ENCODE data around the gene HOXA4.

Gene HOXA4

DNA sequence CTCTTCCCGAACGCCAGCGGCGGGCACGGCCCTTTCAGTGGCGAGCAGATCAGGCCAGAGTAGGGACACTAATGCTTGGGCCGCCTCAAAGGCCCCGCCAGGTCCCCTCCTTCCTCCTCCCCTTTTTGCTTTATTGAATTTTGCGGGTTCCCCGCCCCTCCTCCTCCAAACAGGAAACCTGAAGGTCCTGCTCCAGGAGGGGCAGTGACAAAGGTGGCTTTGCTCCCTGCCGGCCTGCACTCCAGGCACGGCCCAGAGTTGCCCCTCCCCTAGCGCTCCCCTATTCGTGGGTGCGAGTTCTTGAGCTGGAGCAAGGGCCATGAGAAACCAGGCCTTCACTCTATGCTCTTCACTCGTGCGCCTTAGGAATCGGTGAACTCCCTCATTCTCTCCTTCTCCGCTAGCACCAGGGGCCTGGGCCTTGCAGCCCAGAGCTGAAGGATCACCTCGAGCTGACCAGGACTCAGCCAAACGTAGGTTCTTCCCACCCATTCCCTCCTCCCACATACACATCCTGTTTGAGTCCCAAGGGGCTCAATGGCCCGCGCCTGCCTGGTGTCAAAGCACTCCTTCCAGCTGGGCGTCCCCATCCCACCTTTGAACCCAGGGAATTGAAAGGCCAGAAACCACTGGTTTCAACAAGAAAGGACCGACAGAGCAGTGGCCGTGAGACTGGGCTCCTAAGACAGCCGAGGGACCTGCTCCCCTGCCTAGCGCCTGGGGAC lies 17.6 kb upstream of the HOXA4 start:
- Histone ChIP-seq H3K36me3 (ENCODE audit: insufficient read depth, low read length) (no peaks in the 10 kb centered on the region), H3K9ac (ENCODE audit: low read depth, low read length) (no peak overlapping the region), H3K4me3 (ENCODE audit: low read length) (no peak overlapping the region), H3K9me3 (ENCODE audit: insufficient read depth, low read depth, low read length) (no peaks in the 10 kb centered on the region), H3K4me1 (ENCODE audit: insufficient read depth, low read length) (peaks cover 3% of the 10 kb centered on the region; the same call in 1 of the 2 replicates), H3K27ac (ENCODE audit: low read depth, low read length) (no peak overlapping the region), H3K27me3 (ENCODE audit: insufficient read depth, low read length) (peaks cover 100% of the 10 kb centered on the region)
- 20% methylated on average over 28 of the region's 28 CpGs for WGBS

DNA sequence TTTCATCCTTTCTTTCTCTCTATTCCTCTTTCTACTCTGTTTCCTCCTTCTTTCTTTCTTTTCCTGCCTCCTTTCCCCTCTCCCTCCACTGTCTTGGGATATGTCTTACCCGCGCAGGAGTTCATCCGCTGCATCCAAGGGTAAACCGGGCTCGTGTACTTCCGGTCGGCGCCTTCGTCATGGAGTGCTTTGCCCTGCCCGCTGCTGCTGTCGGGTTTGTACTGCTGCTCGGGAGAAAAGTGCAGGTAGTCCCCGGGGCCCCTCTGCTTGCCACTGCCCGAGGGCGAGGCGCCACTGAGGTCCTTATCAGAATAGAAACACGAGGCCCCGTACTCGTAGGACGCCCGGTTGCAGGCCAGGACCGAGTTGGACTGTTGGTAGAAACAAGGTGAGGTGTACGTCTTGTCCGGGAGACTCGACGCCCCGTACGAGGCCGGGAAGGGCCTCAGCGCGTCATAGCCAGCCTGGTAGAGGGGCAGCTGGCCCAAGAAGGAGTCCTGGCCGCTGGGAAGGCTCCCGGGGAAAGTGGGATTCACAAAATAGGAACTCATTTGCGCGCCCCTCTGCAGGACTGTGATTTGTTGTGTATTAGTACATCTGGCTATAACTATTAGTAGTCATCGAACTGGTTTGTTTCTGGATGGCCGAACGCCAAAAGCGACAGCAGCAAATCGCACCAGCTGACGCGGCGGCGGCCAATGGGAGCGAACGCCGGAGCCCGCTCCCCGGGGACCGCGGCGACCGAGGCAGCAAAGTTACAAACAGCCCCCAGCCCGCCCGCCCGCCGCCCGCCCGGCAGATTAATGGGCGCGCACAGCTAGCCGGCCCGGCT lies 16.9 kb upstream of the HOXA4 start, which contains the start of gene HOXA6:
HOXA6 (minus strand) TSS at position 576 of the 832 bp plus-strand sequence; CDS start at position 551, 25 bp downstream.
- 12% methylated on average over 63 of the region's 63 CpGs for WGBS
- Histone ChIP-seq H3K27me3 (ENCODE audit: insufficient read depth, low read length) (peaks cover 100% of the 10 kb centered on the region), H3K9me3 (ENCODE audit: insufficient read depth, low read depth, low read length) (no peaks in the 10 kb centered on the region), H3K9ac (ENCODE audit: low read depth, low read length) (no peak within 1 kb of the TSS), H3K4me1 (ENCODE audit: insufficient read depth, low read length) (peaks cover 3% of the 10 kb centered on the region; the same call in 1 of the 2 replicates), H3K4me3 (ENCODE audit: low read length) (no peak within 1 kb of the TSS), H3K36me3 (ENCODE audit: insufficient read depth, low read length) (no peaks in the 10 kb centered on the region), H3K27ac (ENCODE audit: low read depth, low read length) (no peak within 1 kb of the TSS)

DNA sequence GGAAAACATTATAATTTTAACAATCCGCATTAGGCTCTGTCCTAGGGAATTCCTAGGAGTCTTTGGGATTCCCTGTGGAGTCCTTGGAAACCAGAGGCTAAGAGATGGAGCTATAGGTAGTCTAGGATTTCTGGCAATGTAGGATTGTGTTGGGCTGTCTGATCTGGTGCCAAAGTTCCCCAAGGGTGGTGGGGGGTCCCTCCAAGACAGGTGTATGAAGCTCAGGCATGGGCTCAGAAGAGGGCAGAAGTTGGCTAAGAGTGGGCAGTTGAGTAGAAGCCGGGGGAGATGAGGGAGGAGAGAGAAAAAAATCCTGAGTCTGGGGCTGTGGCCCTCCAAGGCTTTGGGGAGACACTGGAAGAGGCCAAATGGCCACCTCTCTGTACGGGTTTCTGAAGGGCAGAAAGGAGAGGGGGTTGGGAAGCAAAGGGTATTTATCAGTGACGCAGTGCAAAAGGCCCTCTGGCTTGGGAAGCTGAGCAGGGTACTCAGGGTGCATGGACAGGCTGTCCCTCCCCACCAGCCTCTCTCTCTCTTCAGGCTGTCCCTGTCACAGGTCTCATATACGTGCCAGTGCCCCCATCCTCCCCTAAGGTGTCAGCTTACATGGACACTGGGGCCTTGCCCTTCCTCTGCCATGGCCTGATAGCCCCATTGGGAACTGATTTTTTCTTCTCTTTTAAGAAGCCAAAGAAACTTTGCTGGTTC lies 16.1 kb upstream of the HOXA4 start:
- Histone ChIP-seq H3K27me3 (ENCODE audit: insufficient read depth, low read length) (peaks cover 100% of the 10 kb centered on the region), H3K9ac (ENCODE audit: low read depth, low read length) (no peak overlapping the region), H3K9me3 (ENCODE audit: insufficient read depth, low read depth, low read length) (no peaks in the 10 kb centered on the region), H3K27ac (ENCODE audit: low read depth, low read length) (no peak overlapping the region), H3K36me3 (ENCODE audit: insufficient read depth, low read length) (no peaks in the 10 kb centered on the region), H3K4me1 (ENCODE audit: insufficient read depth, low read length) (peaks cover 3% of the 10 kb centered on the region; the same call in 1 of the 2 replicates), H3K4me3 (ENCODE audit: low read length) (no peak overlapping the region)
- WGBS: 58% methylated on average over 5 of the region's 5 CpGs

DNA sequence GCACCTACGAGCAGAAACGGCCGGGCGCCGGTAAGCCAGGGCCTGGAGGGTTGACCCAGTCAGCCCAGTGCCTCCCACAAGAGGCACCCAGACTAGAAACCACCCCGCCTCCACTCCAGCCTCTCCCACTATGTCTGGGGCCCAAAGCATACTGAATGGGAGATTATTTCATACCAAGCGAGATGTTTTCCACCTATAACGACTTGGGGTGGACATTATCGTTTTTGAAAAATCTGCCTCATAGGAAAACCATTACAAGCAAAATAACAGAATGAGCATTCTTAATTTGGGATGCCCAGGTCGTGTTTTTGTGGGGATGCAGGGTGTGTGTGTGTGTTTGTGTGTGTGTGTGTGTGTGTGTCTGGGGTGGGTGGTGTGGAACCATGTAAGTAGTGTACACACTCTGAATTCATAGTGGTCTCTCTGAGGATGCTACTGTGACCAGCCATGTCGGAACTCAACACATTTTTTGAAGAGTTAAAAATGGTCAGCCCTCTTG lies 15.4 kb upstream of the HOXA4 start:
- Histone ChIP-seq H3K36me3 (ENCODE audit: insufficient read depth, low read length) (no peaks in the 10 kb centered on the region), H3K27me3 (ENCODE audit: insufficient read depth, low read length) (peaks cover 100% of the 10 kb centered on the region), H3K4me1 (ENCODE audit: insufficient read depth, low read length) (peaks cover 3% of the 10 kb centered on the region; the same call in 1 of the 2 replicates), H3K27ac (ENCODE audit: low read depth, low read length) (no peak overlapping the region), H3K4me3 (ENCODE audit: low read length) (no peak overlapping the region), H3K9me3 (ENCODE audit: insufficient read depth, low read depth, low read length) (no peaks in the 10 kb centered on the region), H3K9ac (ENCODE audit: low read depth, low read length) (no peak overlapping the region)
- 74% methylated on average over 11 of the region's 11 CpGs for WGBS

DNA sequence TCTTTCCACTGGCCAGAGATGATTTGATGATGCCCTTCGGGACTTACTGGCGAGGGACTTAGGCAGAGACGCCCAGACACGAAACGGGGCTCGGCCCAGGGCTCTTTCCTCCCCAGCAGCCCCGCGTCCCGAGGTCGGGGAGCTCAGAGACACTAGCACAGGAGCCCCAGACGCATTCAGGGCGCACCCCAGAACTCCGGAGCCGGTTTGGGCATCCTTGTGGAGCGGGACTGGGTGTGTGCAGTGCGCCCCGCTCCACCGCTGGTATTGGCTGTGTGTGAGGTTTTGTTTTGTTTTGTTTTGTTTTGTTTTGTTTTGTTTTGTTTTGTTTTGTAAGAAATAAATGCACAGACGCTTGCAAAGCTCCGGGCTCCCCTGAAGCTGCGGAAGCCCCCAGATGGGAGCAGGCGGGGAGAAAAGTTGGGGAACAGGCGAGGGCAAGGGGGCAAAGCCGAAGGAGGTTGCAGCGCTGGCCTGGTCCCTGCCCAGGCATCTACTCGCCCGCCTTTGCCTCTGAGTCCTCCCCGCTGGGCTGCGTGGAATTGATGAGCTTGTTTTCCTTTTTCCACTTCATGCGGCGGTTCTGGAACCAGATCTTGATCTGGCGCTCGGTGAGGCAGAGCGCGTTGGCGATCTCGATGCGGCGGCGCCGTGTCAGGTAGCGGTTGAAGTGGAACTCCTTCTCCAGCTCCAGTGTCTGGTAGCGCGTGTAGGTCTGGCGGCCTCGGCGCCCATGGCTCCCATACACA lies 14.8 kb upstream of the HOXA4 start:
- H3K9me3 ChIP-seq (ENCODE audit: insufficient read depth, low read depth, low read length): no peaks in the 10 kb centered on the region
- no peak overlapping the region for H3K4me3 ChIP-seq (ENCODE audit: low read length)
- WGBS: 71% methylated on average over 47 of the region's 47 CpGs
- peaks cover 100% of the 10 kb centered on the region for H3K27me3 ChIP-seq (ENCODE audit: insufficient read depth, low read length)
- peaks cover 3% of the 10 kb centered on the region; the same call in 1 of the 2 replicates for H3K4me1 ChIP-seq (ENCODE audit: insufficient read depth, low read length)
- no peaks in the 10 kb centered on the region for H3K36me3 ChIP-seq (ENCODE audit: insufficient read depth, low read length)
- no peak overlapping the region for H3K9ac ChIP-seq (ENCODE audit: low read depth, low read length)
- no peak overlapping the region for H3K27ac ChIP-seq (ENCODE audit: low read depth, low read length)

DNA sequence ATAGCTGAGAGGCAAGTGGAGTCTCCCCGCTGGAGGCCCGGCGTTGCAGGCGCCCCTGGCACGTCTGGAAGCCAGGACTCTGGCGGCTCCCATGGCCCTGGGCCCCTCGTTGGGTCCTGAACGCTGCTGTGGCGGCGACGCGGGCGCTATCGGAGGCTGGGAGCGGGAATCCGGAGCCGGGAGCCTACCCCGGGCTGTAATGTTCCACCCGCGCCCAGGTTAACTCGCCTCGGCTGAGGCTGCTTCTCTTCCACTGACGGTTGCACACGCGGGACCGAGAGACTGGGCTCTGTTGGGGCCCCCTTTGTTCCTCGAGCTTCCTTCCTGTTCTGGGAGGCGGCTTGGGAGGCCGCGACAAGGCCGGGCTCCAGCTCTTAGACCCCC lies 14.2 kb upstream of the HOXA4 start:
- H3K9ac ChIP-seq (ENCODE audit: low read depth, low read length): no peak overlapping the region
- H3K9me3 ChIP-seq (ENCODE audit: insufficient read depth, low read depth, low read length): no peaks in the 10 kb centered on the region
- no peak overlapping the region for H3K27ac ChIP-seq (ENCODE audit: low read depth, low read length)
- 18% methylated on average over 31 of the region's 31 CpGs for WGBS
- H3K36me3 ChIP-seq (ENCODE audit: insufficient read depth, low read length): no peaks in the 10 kb centered on the region
- peaks cover 3% of the 10 kb centered on the region; the same call in 1 of the 2 replicates for H3K4me1 ChIP-seq (ENCODE audit: insufficient read depth, low read length)
- H3K4me3 ChIP-seq (ENCODE audit: low read length): no peak overlapping the region
- H3K27me3 ChIP-seq (ENCODE audit: insufficient read depth, low read length): peaks cover 100% of the 10 kb centered on the region

DNA sequence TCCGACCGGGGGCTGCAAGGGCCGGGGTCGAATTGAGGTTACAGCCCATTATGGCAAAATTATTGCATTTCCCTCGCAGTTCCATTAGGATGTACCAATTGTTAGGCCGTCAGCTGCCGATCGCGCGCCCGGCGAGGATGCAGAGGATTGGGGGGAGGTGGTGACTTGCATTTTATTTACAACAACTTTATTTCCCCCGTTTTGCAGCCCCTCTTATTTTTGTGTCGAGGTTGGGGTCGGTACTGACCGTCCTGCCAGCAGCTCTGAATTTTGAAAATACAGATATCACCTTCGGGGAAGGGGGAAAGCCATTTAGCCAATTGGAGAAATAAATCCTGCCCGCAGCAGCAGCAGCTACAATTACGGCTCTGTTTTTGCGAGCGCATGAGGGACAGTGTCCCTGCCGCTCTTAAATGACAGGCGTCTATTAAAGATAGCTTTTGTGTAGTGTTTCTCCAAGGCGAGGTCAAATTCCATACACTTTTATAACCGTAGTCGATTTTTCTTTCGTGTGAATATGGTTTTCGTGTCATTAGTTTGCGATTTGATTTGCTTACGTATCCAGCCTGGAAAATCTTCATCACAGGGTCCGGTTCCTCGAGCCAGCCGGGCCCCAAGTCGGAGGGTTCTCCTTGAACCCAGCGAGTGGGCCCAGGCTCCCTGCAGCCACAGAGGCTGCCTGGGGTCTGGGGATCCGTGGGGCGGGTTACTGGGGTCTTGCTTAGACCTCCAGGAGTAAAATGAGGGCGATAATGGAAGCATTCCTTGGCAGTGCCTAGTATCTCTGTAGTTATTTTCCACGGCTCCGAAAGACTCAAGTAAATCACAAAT lies 13.6 kb upstream of the HOXA4 start:
- H3K36me3 ChIP-seq (ENCODE audit: insufficient read depth, low read length): no peaks in the 10 kb centered on the region
- H3K9me3 ChIP-seq (ENCODE audit: insufficient read depth, low read depth, low read length): no peaks in the 10 kb centered on the region
- peaks cover 3% of the 10 kb centered on the region; the same call in 1 of the 2 replicates for H3K4me1 ChIP-seq (ENCODE audit: insufficient read depth, low read length)
- no peak overlapping the region for H3K27ac ChIP-seq (ENCODE audit: low read depth, low read length)
- H3K4me3 ChIP-seq (ENCODE audit: low read length): no peak overlapping the region
- peaks cover 100% of the 10 kb centered on the region for H3K27me3 ChIP-seq (ENCODE audit: insufficient read depth, low read length)
- WGBS: 37% methylated on average over 38 of the region's 40 CpGs
- no peak overlapping the region for H3K9ac ChIP-seq (ENCODE audit: low read depth, low read length)

DNA sequence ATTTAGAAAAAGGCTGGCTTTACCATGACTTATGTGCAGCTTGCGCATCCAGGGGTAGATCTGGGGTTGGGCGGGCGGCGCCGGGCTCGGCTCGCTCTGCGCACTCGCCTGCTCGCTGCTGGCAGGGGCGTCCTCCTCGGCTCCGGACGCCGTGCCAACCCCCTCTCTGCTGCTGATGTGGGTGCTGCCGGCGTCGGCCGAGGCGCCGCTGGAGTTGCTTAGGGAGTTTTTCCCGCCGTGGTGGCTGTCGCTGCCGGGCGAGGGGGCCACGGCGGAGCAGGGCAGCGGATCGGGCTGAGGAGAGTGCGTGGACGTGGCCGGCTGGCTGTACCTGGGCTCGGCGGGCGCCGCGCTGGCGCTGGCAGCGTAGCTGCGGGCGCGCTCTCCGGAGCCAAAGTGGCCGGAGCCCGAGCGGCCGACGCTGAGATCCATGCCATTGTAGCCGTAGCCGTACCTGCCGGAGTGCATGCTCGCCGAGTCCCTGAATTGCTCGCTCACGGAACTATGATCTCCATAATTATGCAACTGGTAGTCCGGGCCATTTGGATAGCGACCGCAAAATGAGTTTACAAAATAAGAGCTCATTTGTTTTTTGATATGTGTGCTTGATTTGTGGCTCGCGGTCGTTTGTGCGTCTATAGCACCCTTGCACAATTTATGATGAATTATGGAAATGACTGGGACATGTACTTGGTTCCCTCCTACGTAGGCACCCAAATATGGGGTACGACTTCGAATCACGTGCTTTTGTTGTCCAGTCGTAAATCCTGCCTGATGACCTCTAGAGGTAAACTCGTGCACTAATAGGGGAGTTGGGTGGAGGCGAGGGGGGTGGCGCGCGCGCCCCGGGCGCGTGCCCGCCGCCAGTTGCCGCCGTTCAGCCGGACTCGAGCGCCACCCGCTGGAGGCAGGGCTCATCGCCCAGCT lies 12.7 kb upstream of the HOXA4 start, which contains the start of gene HOXA5:
HOXA5 (minus strand) TSS at position 659 of the 927 bp plus-strand sequence; CDS start at position 585, 74 bp downstream.
- Histone ChIP-seq H3K4me1 (ENCODE audit: insufficient read depth, low read length) (peaks cover 3% of the 10 kb centered on the region; the same call in 1 of the 2 replicates), H3K36me3 (ENCODE audit: insufficient read depth, low read length) (no peaks in the 10 kb centered on the region), H3K27ac (ENCODE audit: low read depth, low read length) (no peak within 1 kb of the TSS), H3K4me3 (ENCODE audit: low read length) (peak within 1 kb of the TSS; percentile 49), H3K9me3 (ENCODE audit: insufficient read depth, low read depth, low read length) (no peaks in the 10 kb centered on the region), H3K9ac (ENCODE audit: low read depth, low read length) (no peak within 1 kb of the TSS), H3K27me3 (ENCODE audit: insufficient read depth, low read length) (peaks cover 100% of the 10 kb centered on the region)
- WGBS: 2% methylated on average over 86 of the region's 86 CpGs

DNA sequence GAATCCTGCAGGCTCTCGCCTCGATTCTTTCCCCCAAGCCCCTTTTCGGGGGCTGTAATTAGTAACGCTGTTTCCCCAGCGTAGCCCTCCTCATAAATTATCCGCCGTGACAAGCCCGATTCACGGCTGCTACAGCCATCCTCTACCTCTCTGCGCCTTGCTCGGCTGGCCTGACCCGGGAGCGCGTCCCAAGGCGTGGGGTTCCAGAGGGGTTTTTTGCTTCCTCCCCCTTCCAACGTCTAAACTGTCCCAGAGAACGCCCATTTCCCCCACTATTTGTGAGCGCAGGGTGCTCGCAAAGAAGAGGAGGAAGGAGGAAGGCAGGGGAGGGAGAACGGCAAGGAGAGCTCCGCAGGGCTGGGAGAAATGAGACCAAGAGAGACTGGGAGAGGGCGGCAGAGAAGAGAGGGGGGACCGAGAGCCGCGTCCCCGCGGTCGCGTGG lies 12.0 kb upstream of the HOXA4 start:
- H3K27ac ChIP-seq (ENCODE audit: low read depth, low read length): no peak overlapping the region
- no peak overlapping the region for H3K9ac ChIP-seq (ENCODE audit: low read depth, low read length)

More for the DNA sequence above, 12.0 kb upstream of the HOXA4 start:
- H3K9me3 ChIP-seq (ENCODE audit: insufficient read depth, low read depth, low read length): no peaks in the 10 kb centered on the region
- H3K4me3 ChIP-seq (ENCODE audit: low read length): peak overlapping the region; percentile 49
- WGBS: 1% methylated on average over 27 of the region's 29 CpGs
- peaks cover 3% of the 10 kb centered on the region; the same call in 1 of the 2 replicates for H3K4me1 ChIP-seq (ENCODE audit: insufficient read depth, low read length)
- H3K36me3 ChIP-seq (ENCODE audit: insufficient read depth, low read length): no peaks in the 10 kb centered on the region
- peaks cover 100% of the 10 kb centered on the region for H3K27me3 ChIP-seq (ENCODE audit: insufficient read depth, low read length)
